ENCODE data around the gene FIBP.

DNA sequence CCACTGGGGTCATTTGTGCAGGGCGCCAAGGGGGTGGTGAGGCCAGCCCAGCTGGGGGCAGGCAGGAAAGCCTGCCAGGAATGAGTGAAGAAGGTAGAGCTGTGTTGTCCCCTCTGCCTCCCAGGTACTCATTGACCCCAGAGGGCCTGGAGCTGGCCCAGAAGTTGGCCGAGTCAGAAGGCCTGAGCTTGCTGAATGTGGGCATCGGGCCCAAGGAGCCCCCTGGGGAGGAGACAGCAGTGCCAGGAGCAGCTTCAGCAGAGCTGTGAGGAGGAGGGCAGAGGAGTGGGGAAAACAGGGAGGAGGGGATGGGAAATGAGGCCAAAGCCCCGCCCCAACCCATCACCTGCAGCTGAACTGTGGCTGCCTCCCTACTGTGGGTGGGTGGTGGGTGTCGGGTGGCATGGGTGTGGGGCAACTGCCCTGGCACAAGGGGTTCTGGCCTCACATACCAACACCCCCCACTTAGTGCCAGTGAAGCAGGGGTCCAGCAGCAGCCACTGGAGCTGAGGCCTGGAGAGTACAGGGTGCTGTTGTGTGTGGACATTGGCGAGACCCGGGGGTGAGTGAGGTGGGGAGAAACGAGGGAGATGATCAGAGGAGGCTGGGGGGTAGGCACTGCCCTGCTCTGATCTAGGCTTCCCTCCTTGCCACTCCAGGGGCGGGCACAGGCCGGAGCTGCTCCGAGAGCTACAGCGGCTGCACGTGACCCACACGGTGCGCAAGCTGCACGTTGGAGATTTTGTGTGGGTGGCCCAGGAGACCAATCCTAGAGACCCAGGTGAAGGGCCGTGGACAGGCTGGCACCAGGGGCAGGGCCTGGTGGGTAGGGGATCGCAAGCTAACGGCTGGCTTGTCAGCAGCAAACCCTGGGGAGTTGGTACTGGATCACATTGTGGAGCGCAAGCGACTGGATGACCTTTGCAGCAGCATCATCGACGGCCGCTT, 25.1 kb downstream of the FIBP start:
- TF ChIP-seq POLR2A (IDR thresholded peaks at IDR 0.05), result no peak
- TF ChIP-seq, protein P1, sequence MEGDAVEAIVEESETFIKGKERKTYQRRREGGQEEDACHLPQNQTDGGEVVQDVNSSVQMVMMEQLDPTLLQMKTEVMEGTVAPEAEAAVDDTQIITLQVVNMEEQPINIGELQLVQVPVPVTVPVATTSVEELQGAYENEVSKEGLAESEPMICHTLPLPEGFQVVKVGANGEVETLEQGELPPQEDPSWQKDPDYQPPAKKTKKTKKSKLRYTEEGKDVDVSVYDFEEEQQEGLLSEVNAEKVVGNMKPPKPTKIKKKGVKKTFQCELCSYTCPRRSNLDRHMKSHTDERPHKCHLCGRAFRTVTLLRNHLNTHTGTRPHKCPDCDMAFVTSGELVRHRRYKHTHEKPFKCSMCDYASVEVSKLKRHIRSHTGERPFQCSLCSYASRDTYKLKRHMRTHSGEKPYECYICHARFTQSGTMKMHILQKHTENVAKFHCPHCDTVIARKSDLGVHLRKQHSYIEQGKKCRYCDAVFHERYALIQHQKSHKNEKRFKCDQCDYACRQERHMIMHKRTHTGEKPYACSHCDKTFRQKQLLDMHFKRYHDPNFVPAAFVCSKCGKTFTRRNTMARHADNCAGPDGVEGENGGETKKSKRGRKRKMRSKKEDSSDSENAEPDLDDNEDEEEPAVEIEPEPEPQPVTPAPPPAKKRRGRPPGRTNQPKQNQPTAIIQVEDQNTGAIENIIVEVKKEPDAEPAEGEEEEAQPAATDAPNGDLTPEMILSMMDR (IDR thresholded peaks at IDR 0.05), result no peak

All from ovary (tissue), 3 donors.